Testis (tissue), 2 donors: ENCODE data around the gene PRKN.

Source experiments
- CTCF ChIP-seq, 3 experiments: fragments of 450-650 bp in 2 of 3; fragments of 200-600 bp in 1 of 3; sonication (generic) in 1 of 3; IDR thresholded peaks; one replicate each; pipeline ENCODE4 v1.5.1; 2016 to 2019; ENCODE audit warnings: antibody characterized with exemption in 3 of 3, mild to moderate bottlenecking in 2 of 3, moderate library complexity in 1 of 3
- POLR2A ChIP-seq: fragments of 450-650 bp; IDR thresholded peaks from one replicate; pipeline ENCODE4 v1.6.1; 2017; ENCODE audit warnings: antibody characterized with exemption, mild to moderate bottlenecking, moderate library complexity

GRCh38 chr6:162244031-162244430 lies 483.5 kb downstream of the PRKN start:
- no peak for TF ChIP-seq CTCF (IDR thresholded peaks at IDR 0.05)
- TF ChIP-seq POLR2A, result no peak
